ENCODE data around the gene ERMAP.

- TF ChIP-seq TAF1 (IDR thresholded peaks at IDR 0.05; ENCODE audit: borderline replicate concordance, insufficient read depth, low read length) (no peak), POLR2AphosphoS5 (IDR thresholded peaks at IDR 0.05; ENCODE audit: low read depth, low read length) (no peak)
- TF ChIP-seq, protein P1, sequence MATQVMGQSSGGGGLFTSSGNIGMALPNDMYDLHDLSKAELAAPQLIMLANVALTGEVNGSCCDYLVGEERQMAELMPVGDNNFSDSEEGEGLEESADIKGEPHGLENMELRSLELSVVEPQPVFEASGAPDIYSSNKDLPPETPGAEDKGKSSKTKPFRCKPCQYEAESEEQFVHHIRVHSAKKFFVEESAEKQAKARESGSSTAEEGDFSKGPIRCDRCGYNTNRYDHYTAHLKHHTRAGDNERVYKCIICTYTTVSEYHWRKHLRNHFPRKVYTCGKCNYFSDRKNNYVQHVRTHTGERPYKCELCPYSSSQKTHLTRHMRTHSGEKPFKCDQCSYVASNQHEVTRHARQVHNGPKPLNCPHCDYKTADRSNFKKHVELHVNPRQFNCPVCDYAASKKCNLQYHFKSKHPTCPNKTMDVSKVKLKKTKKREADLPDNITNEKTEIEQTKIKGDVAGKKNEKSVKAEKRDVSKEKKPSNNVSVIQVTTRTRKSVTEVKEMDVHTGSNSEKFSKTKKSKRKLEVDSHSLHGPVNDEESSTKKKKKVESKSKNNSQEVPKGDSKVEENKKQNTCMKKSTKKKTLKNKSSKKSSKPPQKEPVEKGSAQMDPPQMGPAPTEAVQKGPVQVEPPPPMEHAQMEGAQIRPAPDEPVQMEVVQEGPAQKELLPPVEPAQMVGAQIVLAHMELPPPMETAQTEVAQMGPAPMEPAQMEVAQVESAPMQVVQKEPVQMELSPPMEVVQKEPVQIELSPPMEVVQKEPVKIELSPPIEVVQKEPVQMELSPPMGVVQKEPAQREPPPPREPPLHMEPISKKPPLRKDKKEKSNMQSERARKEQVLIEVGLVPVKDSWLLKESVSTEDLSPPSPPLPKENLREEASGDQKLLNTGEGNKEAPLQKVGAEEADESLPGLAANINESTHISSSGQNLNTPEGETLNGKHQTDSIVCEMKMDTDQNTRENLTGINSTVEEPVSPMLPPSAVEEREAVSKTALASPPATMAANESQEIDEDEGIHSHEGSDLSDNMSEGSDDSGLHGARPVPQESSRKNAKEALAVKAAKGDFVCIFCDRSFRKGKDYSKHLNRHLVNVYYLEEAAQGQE (IDR thresholded peaks at IDR 0.05; ENCODE audit: insufficient read depth in 1 of 2, low read depth in 2 of 2, low read length in 2 of 2), result no peak
Measured at GRCh38 chr1:42851960-42852607, 35.2 kb downstream of the ERMAP start.

Measured in PFSK-1 (cell line).